Forelimb muscle (tissue), 1 donor: Measurements from ENCODE around the gene EVL. TPM values are rescaled to one million over a fixed set of nuclear protein-coding genes. Genes with fewer than 3 reads are reported as not detected.
"Not testable (repeated sequence)": the region's sequence is repeated elsewhere in the genome, so short reads cannot be mapped to it uniquely, and the experiment has no call there.

Experiments
- DNase-seq: peaks from one replicate; pipeline ENCODE4 v3.0.0-alpha.2; 2013; ENCODE audit warnings: low read depth
- polyA plus RNA-seq: library from polyadenylated mRNA; unstranded; fragments of 120-200 nt; gene quantifications from one replicate; pipeline ENCODE4 v1.2.1, GENCODE V29; 2013; ENCODE audit not compliant: insufficient read length

EVL gene
- polyA plus RNA-seq, 1 donor = 59.9 TPM

- DNase-seq = no peak
Measured at GRCh38 chr14:100038065-100038464, 27.2 kb upstream of the EVL start.

GRCh38 chr14:100039903-100040302, 25.3 kb upstream of the EVL start:
- DNase-seq = no peak

- no peak for DNase-seq
Measured at GRCh38 chr14:100041271-100041670, 24.0 kb upstream of the EVL start.

DNA sequence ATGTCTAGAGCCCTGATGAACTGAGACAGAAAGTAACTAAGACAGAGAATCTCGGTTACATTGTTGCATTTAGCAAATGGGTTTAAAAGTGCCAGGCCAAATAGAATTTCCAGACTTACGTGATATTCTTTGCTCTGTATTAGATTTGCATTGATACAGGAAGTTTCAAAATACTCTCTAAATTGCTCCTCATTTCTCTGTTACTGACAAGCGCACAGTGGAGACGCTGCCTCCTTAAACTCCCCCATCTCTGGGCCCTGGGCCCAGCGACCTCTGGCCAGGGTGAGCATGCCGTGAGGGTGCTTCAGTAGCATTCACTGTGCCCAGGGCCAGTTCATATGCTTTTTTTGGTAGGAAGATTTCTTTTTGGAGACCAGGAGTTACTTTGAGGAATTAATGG, 22.9 kb upstream of the EVL start:
- no peak for DNase-seq

GRCh38 chr14:100045642-100046344, 19.4 kb upstream of the EVL start:
- DNase-seq = no peak

DNA sequence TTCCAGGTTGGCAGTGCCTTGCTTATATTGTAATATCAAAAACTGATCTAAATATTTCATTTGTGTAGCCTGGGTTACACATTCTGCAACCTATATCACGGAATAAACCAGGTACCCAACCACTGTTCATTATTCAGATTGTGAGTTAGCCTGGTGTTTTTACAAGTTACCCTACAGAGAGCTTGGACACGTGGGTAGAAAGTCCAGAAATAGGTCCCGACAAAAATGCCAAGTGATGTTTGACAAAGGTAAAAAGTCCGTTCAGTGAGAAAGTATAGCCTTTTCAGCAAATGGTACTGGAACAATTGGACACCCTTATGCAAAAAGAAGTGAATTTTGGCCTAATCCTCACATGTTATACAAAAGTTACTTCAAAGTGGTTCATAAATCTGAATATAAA, 17.6 kb upstream of the EVL start:
- no peak for DNase-seq

GRCh38 chr14:100048786-100049185, 16.4 kb upstream of the EVL start:
- DNase-seq = no peak

DNA sequence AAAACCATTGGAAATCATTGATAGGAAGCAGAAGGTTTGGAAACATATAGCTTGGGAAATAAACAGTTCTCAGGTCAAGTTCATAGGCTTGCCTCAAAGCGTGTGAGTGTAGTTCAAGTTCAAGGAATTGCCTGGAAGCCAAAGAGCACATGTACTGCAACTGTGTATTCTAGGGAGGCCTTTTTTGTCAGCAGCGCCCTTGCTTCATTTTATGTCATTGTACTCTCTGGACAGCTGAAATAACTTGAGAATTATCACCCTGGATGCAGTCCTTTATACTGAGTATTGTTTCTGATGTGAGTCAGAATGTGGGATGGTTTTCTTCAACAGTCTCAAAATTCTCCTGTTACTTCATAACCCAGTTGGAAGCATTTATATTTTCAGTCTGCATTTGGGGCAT, 16.0 kb upstream of the EVL start:
- no peak for DNase-seq

- no peak for DNase-seq
Measured at GRCh38 chr14:100051103-100051502, 14.1 kb upstream of the EVL start.

DNA sequence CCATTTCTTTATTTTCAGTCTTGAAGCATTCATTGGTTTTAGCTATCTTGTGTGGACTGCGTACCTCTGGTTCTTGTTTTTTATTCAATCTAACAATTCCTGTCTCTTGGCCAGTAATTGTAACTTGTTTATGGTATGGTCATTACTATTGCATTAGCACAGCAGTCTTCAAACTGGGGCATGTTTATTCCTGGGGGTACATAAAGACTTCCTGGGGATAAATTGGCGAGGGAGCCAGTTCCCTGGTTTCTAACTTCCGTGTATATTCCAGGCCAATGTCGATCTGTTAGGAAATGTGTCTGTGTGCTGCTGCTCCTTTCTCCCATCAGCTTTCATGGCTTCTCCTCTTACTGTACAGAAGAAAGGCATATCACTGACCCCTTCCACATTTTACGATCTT, 13.7 kb upstream of the EVL start:
- no peak for DNase-seq

DNA sequence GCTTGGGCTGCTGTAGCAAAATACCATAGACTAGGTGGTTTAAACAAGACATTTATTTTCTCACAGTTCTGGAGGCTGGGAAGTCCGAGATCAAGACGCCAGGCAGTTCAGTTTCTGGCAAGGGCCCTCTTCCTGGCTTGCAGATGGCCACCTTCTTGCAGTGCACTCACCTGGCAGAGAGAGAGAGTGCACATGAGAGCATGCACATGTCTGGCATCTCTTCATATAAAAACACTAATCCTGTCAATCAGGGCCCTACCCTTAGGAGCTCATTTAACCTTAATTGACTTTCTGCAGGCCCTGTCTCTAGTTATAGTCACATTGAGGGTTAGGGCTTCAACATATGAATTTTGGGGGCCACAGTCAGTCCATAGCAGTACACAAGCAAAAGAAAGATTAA, 12.4 kb upstream of the EVL start:
- no peak for DNase-seq

GRCh38 chr14:100054316-100055075, 10.7 kb upstream of the EVL start:
- no peak for DNase-seq

DNA sequence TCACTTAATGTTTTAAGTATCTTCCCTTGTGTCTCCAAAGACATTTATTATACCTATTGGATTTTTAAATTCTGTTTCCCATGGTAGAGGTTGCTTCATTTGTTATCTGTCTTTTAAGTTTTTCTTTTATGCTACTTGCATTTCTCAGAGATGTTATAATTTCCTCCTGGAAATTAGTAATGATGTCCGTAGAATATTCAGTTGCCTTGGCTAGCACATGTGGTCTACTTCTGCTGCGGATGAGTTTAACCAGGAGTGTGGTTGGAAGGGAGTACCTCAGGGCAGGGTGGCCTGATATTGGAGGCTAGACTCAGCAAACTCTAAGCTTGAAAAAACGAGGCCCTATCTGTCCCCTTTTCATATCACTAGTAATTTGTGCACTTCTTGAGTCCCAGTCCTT, 8.8 kb upstream of the EVL start:
- DNase-seq = no peak

DNA sequence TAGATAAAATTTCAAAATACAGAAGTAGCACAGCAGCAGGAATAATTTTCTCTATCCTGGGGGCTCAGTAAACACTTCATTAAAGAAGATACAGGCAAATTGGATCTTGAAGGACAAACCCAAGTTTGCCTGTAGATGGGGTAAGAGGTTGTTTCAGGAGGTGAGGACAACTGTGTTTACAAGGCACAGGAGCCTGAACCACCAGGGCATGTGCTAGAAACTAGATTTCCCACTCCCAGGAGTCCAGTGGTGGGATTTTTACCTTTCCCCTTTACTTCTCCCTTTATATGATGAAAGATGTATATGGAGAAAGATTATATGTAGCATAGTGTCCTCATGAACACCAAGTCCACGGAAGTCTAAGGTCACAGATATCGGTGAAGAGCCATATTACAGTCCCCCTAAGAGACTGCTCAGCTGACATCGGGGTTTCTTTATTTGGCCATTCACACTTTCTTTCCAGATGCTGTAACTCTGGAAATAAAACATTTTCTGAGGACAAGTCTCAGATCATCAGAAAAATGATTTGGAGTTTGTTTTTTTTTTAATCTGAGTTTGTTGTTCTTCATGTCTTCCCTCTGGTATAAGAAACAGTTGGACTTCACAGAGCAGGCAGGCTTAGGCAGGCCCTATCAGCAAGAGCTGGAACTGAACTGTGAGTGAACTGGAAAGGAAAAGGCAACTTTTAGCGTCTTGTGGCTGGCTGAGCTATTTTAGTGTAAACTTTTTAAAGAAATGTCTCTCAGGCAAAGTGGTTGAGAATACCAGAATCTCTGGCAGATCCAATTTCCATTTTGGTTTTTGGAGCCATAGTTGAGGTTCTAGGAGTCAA, 8.0 kb upstream of the EVL start:
- no peak for DNase-seq

- DNase-seq = no peak
Measured at GRCh38 chr14:100058777-100059437, 6.3 kb upstream of the EVL start.

DNA sequence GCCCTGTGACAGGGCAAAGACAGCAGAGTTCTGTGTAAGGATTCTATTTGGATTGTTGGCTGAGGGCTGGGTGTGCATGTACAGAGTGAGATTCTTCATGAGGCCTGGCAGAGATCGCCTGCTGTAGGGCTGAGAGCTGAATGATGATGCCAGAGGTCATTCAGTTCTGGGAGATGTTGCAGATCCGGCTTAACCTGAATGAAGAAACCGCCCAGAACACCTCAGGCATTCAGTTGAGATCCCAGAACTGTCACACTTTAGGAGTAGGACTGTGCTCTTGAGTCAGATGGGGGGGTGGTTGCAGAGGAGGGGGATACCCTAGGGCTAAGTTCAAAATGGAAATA, 5.8 kb upstream of the EVL start:
- DNase-seq = no peak

GRCh38 chr14:100060760-100061159, 4.5 kb upstream of the EVL start:
- DNase-seq = no peak

DNA sequence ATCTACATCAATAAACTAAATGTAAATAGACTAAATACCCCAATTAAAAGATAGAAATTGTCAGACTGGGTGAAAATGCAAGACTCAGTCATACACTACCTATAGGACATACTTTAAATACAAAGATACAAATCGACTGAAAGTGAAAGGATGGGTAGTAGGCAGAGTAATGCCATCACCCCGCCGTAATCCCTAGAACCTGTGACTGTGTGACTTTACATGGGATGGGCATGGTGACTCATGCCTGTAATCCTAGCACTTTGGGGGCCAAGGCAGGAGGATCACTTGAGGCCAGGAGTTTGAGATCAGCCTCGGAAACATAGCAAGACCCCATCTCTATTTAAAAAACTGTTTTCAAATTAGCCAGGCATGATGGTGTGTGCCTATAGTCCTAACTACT, 2.6 kb upstream of the EVL start:
- DNase-seq = no peak

GRCh38 chr14:100063314-100063941, 1.8 kb upstream of the EVL start:
- no peak for DNase-seq

GRCh38 chr14:100064335-100065092, 708 bp upstream of the EVL start:
- DNase-seq = not testable (repeated sequence)
